ENCODE results near the gene RSF1. TPM values are rescaled to one million over a fixed set of nuclear protein-coding genes. Genes with fewer than 3 reads are reported as not detected.

Gene RSF1
- total and polyA plus RNA-seq, 8 donors = 49.3 to 94.8 (median 73.7) TPM

GRCh38 chr11:77770629-77771028 lies 49.9 kb downstream of the RSF1 start:
- H3K27ac ChIP-seq = no peak overlapping the region
- intact Hi-C loops (cut with DNase I) = no loop called here
- TF ChIP-seq, protein P1, sequence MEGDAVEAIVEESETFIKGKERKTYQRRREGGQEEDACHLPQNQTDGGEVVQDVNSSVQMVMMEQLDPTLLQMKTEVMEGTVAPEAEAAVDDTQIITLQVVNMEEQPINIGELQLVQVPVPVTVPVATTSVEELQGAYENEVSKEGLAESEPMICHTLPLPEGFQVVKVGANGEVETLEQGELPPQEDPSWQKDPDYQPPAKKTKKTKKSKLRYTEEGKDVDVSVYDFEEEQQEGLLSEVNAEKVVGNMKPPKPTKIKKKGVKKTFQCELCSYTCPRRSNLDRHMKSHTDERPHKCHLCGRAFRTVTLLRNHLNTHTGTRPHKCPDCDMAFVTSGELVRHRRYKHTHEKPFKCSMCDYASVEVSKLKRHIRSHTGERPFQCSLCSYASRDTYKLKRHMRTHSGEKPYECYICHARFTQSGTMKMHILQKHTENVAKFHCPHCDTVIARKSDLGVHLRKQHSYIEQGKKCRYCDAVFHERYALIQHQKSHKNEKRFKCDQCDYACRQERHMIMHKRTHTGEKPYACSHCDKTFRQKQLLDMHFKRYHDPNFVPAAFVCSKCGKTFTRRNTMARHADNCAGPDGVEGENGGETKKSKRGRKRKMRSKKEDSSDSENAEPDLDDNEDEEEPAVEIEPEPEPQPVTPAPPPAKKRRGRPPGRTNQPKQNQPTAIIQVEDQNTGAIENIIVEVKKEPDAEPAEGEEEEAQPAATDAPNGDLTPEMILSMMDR (IDR thresholded peaks at IDR 0.05) = no peak

DNA sequence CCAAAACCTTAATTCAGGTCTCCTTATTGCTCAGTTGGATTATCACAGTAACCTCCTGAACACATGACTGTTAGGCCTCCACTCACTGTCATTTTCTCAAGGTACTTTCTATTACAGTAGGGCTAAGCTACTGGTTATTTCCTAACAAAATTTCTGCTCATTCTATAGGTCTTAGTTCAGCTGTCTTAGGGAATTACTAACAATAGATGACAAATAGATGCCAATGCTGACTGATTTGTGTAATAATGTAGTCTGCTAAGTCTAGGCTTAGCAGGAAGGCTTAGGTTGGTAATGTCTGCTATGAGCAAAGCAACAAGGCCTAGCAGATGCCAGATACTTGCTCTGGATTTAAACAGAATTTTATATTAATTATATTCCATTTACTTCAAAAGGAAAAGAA lies 58.1 kb downstream of the RSF1 start:
- Histone ChIP-seq H3K4me3 (no peak overlapping the region), H3K4me1 (no peaks in the 10 kb centered on the region), H3K27ac (no peak overlapping the region), H3K36me3 (peaks cover 0 to 35% of the 10 kb centered on the region in 2 donors), H3K9me3 (no peaks in the 10 kb centered on the region), H3K27me3 (no peaks in the 10 kb centered on the region)
- TF ChIP-seq, protein P1 (IDR thresholded peaks at IDR 0.05) = no peak
- intact Hi-C loops (cut with DNase I) = no loop called here
- ATAC-seq (no peak), DNase-seq (no peak)

More at GRCh38 chr11:77770629-77771028, 49.9 kb downstream of the RSF1 start:
- no peaks in the 10 kb centered on the region for H3K36me3 ChIP-seq
- H3K4me3 ChIP-seq = no peak overlapping the region
- H3K9me3 ChIP-seq = no peaks in the 10 kb centered on the region
- no peak for ATAC-seq
- peaks cover 5 to 10% of the 10 kb centered on the region in 2 donors for H3K4me1 ChIP-seq
- no peaks in the 10 kb centered on the region for H3K27me3 ChIP-seq
- no peak for DNase-seq

GRCh38 chr11:77761491-77761890 lies 59.0 kb downstream of the RSF1 start:
- ATAC-seq (no peak), DNase-seq (no peak)
- intact Hi-C loops (cut with DNase I) = no loop called here

DNA sequence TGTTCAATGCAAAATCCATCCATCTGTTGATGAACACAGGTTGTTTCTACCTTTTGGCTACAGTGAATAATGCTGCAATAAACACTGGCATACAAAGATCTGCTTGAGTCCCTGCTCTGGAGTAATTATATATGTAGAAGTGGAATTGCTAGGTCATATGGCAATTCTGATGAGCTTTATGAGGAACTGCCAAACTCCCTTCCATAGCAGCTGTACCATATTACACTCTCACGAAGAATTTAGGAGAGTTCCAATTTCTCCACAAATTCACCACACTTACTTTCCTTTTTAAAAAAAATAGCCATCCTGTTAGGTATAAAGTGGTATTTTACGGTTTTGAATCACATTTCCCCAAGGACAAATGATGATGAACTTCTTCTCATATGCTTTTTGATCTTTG lies 62.2 kb downstream of the RSF1 start:
- H3K27me3 ChIP-seq = no peaks in the 10 kb centered on the region
- intact Hi-C loops (cut with DNase I) = no loop called here
- no peak overlapping the region for H3K27ac ChIP-seq
- ATAC-seq (no peak), DNase-seq (peak in 2 of 4 donors; percentile 3 to 10)
- H3K9me3 ChIP-seq = no peaks in the 10 kb centered on the region
- H3K36me3 ChIP-seq = peaks cover 0 to 39% of the 10 kb centered on the region in 2 donors
- H3K4me1 ChIP-seq = peaks cover 0 to 6% of the 10 kb centered on the region in 2 donors
- TF ChIP-seq, protein P1 (IDR thresholded peaks at IDR 0.05) = no peak
- no peak overlapping the region for H3K4me3 ChIP-seq

More at GRCh38 chr11:77761491-77761890, 59.0 kb downstream of the RSF1 start:
- Histone ChIP-seq H3K27ac (no peak overlapping the region), H3K9me3 (no peaks in the 10 kb centered on the region), H3K4me1 (peaks cover 0 to 4% of the 10 kb centered on the region in 2 donors), H3K27me3 (no peaks in the 10 kb centered on the region), H3K4me3 (no peak overlapping the region), H3K36me3 (peaks cover 0 to 36% of the 10 kb centered on the region in 2 donors)
- TF ChIP-seq, protein P1 (IDR thresholded peaks at IDR 0.05) = no peak

DNA sequence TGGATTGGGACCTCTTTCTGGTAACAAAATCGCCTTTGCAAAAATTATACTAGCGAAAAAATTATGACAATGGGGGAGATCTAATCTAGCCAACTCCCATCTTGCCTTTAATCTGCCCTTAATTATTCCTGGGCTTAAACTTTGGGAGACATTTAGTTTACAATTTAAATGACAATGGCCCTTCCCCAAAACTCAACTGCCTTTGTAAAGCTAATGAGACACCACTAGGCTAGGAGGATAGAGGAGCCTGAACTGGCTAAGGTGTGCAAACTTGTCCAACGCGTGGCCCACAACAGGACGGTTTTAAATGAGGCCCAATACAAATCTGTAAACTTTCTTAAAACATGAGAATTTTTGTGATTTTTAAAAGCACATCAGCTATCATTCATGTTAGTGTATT lies 67.3 kb downstream of the RSF1 start:
- H3K4me3 ChIP-seq = no peak overlapping the region
- ATAC-seq (no peak), DNase-seq (no peak)
- peaks cover 0 to 6% of the 10 kb centered on the region in 2 donors for H3K4me1 ChIP-seq
- H3K27ac ChIP-seq = no peak overlapping the region
- peaks cover 0 to 18% of the 10 kb centered on the region in 2 donors for H3K36me3 ChIP-seq
- no peaks in the 10 kb centered on the region for H3K27me3 ChIP-seq
- TF ChIP-seq, protein P1 (IDR thresholded peaks at IDR 0.05) = no peak
- no peaks in the 10 kb centered on the region for H3K9me3 ChIP-seq
- intact Hi-C loops (cut with DNase I) = no loop called here
